Ovary (tissue), 9 donors: Measurements from ENCODE around the gene GALNT13. TPM values are rescaled to one million over a fixed set of nuclear protein-coding genes. Genes with fewer than 3 reads are reported as not detected.

Source experiments
- DNase-seq, 5 donors: peaks; one replicate each; pipeline ENCODE4 v3.0.0-alpha.2; 2019 to 2020
- H3K27ac ChIP-seq, 2 donors: fragments of 200-600 bp; one replicate each; pipeline versions ENCODE4 v1.5.1 to v1.8.0; 2019 to 2022
- H3K27me3 ChIP-seq: fragments of 200-600 bp; one replicate; pipeline ENCODE4 v1.8.0; 2022
- H3K36me3 ChIP-seq: fragments of 200-600 bp; sonication (generic); one replicate; pipeline ENCODE4 v1.5.1; 2019
- H3K4me1 ChIP-seq: one replicate; pipeline ENCODE4 v1.8.1; 2013; ENCODE audit warnings: mild to moderate bottlenecking, moderate library complexity; ENCODE audit not compliant: insufficient read depth
- H3K4me3 ChIP-seq: fragments of 200-600 bp; sonication (generic); one replicate; pipeline ENCODE4 v1.5.1; 2017
- H3K9me3 ChIP-seq, 2 donors: fragments of 200-600 bp in 1 of 2; sonication (generic) in 1 of 2; one replicate each; pipeline versions ENCODE4 v1.5.1 to v1.8.1; 2013 to 2019; ENCODE audit warnings: mild to moderate bottlenecking in 1 of 2, moderate library complexity in 1 of 2
- CTCF ChIP-seq, 3 donors: fragments of 450-650 bp in 2 of 3; fragments of 200-600 bp in 1 of 3; IDR thresholded peaks; one replicate each; pipeline versions ENCODE4 v1.5.1 to v1.8.0; 2016 to 2022; ENCODE audit warnings: antibody characterized with exemption in 3 of 3, mild to moderate bottlenecking in 1 of 3
- EP300 ChIP-seq: sonication (generic); formaldehyde crosslinking; IDR thresholded peaks from one replicate; pipeline ENCODE4 v1.6.1; 2017; ENCODE audit warnings: antibody characterized with exemption
- POLR2A ChIP-seq: fragments of 450-650 bp; IDR thresholded peaks from one replicate; pipeline ENCODE4 v1.6.1; 2017; ENCODE audit warnings: antibody characterized with exemption, mild to moderate bottlenecking, moderate library complexity
- WGBS, 3 donors: extraction: QIAGEN DNeasy Blood & Tissue Kit in 1 of 3; methylation state at CpG; one replicate each; pipeline versions ENCODE4 v1.1.5 to v1.1.7; 2013 to 2017; 5-methylcytosine and 5-hydroxymethylcytosine counted together
- intact Hi-C, 4 donors: fragments of 100-400 bp; cut with DNase I; formaldehyde crosslinking; loops; one replicate each; pipeline versions ENCODE4 v1.11.0 to v1.15.1; 2022 to 2023
- polyA plus RNA-seq, 2 donors: library from polyadenylated mRNA; stranded (reverse); fragments of 200-250 nt in 1 of 2; fragments of 350-450 nt in 1 of 2; fragmentation: Illumina TruSeq in 1 of 2; extraction: RNeasy Lipid Tissue Mini Kit (QIAGEN cat#74804) in 1 of 2; gene quantifications; one replicate each; pipeline ENCODE4 v1.2.3, GENCODE V29; 2013 to 2014
- total RNA-seq, 7 donors: library from RNA; depleted of rRNA in 2 of 7; stranded (reverse); fragments of >200 nt in 2 of 7; fragmentation: NEBNext Ultra II Directional in 3 of 7; extraction: Animal tissue kit (Norgen Biotek cat#: 25700) in 3 of 7; gene quantifications; one replicate each; pipeline versions ENCODE4 v1.1.0 to v1.2.4, GENCODE V29; 2016 to 2023
- donor health status: DM: no; HTN: no; CAD: no; lungs with moderate emphysema.
- donor health status: DM: no; HTN: no; CAD: no.
- donor health status: Bipolar disorder and iron deficiency.
- donor health status: DM: yes; HTN: yes; CAD: no.
- donor health status: DM: no; HTN: no; CAD: no.
- donor health status: DM: yes; HTN: yes; CAD: no.

GALNT13 gene
- total and polyA plus RNA-seq, 9 donors = 0.22 to 4.7 (median 1.1) TPM; not detected in 1

- WGBS, 3 donors = 90 to 100% (median 93%) methylated on average over 1 of the region's 1 CpG
- no peaks in the 10 kb centered on the region for H3K27me3 ChIP-seq
- H3K4me1 ChIP-seq = no peaks in the 10 kb centered on the region
- H3K9me3 ChIP-seq = no peaks in the 10 kb centered on the region
- H3K4me3 ChIP-seq = no peak overlapping the region
- TF ChIP-seq EP300 = no peak
- no peak for TF ChIP-seq POLR2A
- no peak for TF ChIP-seq CTCF (IDR thresholded peaks at IDR 0.05)
- H3K36me3 ChIP-seq = no peaks in the 10 kb centered on the region
- intact Hi-C loops = no loop called here
- H3K27ac ChIP-seq = no peak overlapping the region
- no peak for DNase-seq
Observed at GRCh38 chr2:154223726-154224125, 352.0 kb downstream of the GALNT13 start.

GRCh38 chr2:154226931-154227330, 355.2 kb downstream of the GALNT13 start:
- H3K27ac ChIP-seq = no peak overlapping the region
- no peaks in the 10 kb centered on the region for H3K36me3 ChIP-seq
- no peaks in the 10 kb centered on the region for H3K4me1 ChIP-seq
- H3K4me3 ChIP-seq = no peak overlapping the region
- WGBS, 3 donors = 51 to 66% (median 64%) methylated on average over 2 of the region's 2 CpGs
- intact Hi-C loops = no loop called here
- no peaks in the 10 kb centered on the region for H3K27me3 ChIP-seq
- no peaks in the 10 kb centered on the region for H3K9me3 ChIP-seq
- no peak for DNase-seq
- no peak for TF ChIP-seq POLR2A
- TF ChIP-seq CTCF (IDR thresholded peaks at IDR 0.05) = no peak
- no peak for TF ChIP-seq EP300

- Histone ChIP-seq H3K27ac (no peak overlapping the region), H3K27me3 (no peaks in the 10 kb centered on the region), H3K36me3 (no peaks in the 10 kb centered on the region), H3K4me1 (no peaks in the 10 kb centered on the region), H3K4me3 (no peak overlapping the region), H3K9me3 (no peaks in the 10 kb centered on the region)
- DNase-seq = no peak
- intact Hi-C loops = no loop called here
- 42 to 60% (median 53%) methylated on average over 3 of the region's 3 CpGs for WGBS, 3 donors
- TF ChIP-seq CTCF (IDR thresholded peaks at IDR 0.05) (no peak), EP300 (no peak), POLR2A (no peak)
Observed at GRCh38 chr2:154228566-154229280, 357.0 kb downstream of the GALNT13 start.

GRCh38 chr2:154229966-154230365, 358.2 kb downstream of the GALNT13 start:
- H3K36me3 ChIP-seq = no peaks in the 10 kb centered on the region
- TF ChIP-seq EP300 (no peak), CTCF (IDR thresholded peaks at IDR 0.05) (no peak), POLR2A (no peak)
- H3K27ac ChIP-seq = no peak overlapping the region
- intact Hi-C loops = no loop called here
- no peaks in the 10 kb centered on the region for H3K9me3 ChIP-seq
- H3K4me3 ChIP-seq = no peak overlapping the region
- no peaks in the 10 kb centered on the region for H3K4me1 ChIP-seq
- H3K27me3 ChIP-seq = no peaks in the 10 kb centered on the region
- no peak for DNase-seq
